ENCODE results near the gene MYO5A. TPM values are rescaled to one million over a fixed set of nuclear protein-coding genes. Genes with fewer than 3 reads are reported as not detected.

The MYO5A gene
- total RNA-seq, 1 experiment from 2014 or later: 61.1 TPM

GRCh38 chr15:52360229-52361203, 168.2 kb downstream of the MYO5A start:
- intact Hi-C loops (cut with micrococcal nuclease; ENCODE audit: unreplicated experiment) (no loop called here), in situ Hi-C loops (cut with HindIII; ENCODE audit: low pct_unique_long_range_greater_than_20kb, low sequenced_read_pairs) (no loop called here)
- Histone ChIP-seq H3K27ac (ENCODE audit: low read length) (no peak overlapping the region), H3K4me1 (ENCODE audit: control insufficient read depth, insufficient read depth, low read length) (no peaks in the 10 kb centered on the region), H3K4me3 (ENCODE audit: low read depth in 2 of 2, low read length in 2 of 2) (no peak overlapping the region), H3K27me3 (ENCODE audit: control insufficient read depth, insufficient read depth, low read length) (no peaks in the 10 kb centered on the region), H3K36me3 (ENCODE audit: control insufficient read depth, insufficient read depth, low read length) (no peaks in the 10 kb centered on the region), H3K9me3 (ENCODE audit: control insufficient read depth, insufficient read depth, low read depth, low read length) (no peaks in the 10 kb centered on the region)
- ChIA-PET CTCF (no interaction called here), POLR2A (no interaction called here)
- BruUV-seq (replicated peaks): no TSS peak
- DNase-seq (ENCODE audit: low read depth, low spot score): no peak
- TF ChIP-seq TCF7L2 (IDR thresholded peaks at IDR 0.05; ENCODE audit: low read depth, low read length): no peak
- TF ChIP-seq CTCF (IDR thresholded peaks at IDR 0.05): no peak
- no peak for TF ChIP-seq REST (IDR thresholded peaks at IDR 0.05; ENCODE audit: insufficient read depth in 1 of 2, low read depth in 2 of 2, low read length in 1 of 2)
- ATAC-seq: no peak

GRCh38 chr15:52359722-52360121, 169.0 kb downstream of the MYO5A start:
- DNase-seq (ENCODE audit: low read depth, low spot score): no peak
- ChIA-PET CTCF (no interaction called here), POLR2A (no interaction called here)
- intact Hi-C loops (cut with micrococcal nuclease; ENCODE audit: unreplicated experiment): no loop called here
- H3K36me3 ChIP-seq (ENCODE audit: control insufficient read depth, insufficient read depth, low read length): no peaks in the 10 kb centered on the region
- in situ Hi-C loops (cut with HindIII; ENCODE audit: low pct_unique_long_range_greater_than_20kb, low sequenced_read_pairs): no loop called here
- no peaks in the 10 kb centered on the region for H3K4me1 ChIP-seq (ENCODE audit: control insufficient read depth, insufficient read depth, low read length)
- no peak for ATAC-seq
- BruUV-seq (replicated peaks): no TSS peak
- no peak overlapping the region for H3K4me3 ChIP-seq (ENCODE audit: low read depth in 2 of 2, low read length in 2 of 2)
- no peak for TF ChIP-seq SIN3A (IDR thresholded peaks at IDR 0.05; ENCODE audit: borderline replicate concordance, insufficient read depth, low read depth, low read length)
- TF ChIP-seq CTCF (IDR thresholded peaks at IDR 0.05): no peak
- TF ChIP-seq POLR2AphosphoS5 (IDR thresholded peaks at IDR 0.05; ENCODE audit: low read depth, low read length): no peak
- TF ChIP-seq TCF7L2 (IDR thresholded peaks at IDR 0.05; ENCODE audit: low read depth, low read length): no peak
- TF ChIP-seq REST (IDR thresholded peaks at IDR 0.05; ENCODE audit: insufficient read depth in 1 of 2, low read depth in 2 of 2, low read length in 1 of 2): no peak
- no peak overlapping the region for H3K27ac ChIP-seq (ENCODE audit: low read length)
- H3K27me3 ChIP-seq (ENCODE audit: control insufficient read depth, insufficient read depth, low read length): no peaks in the 10 kb centered on the region
- H3K9me3 ChIP-seq (ENCODE audit: control insufficient read depth, insufficient read depth, low read depth, low read length): no peaks in the 10 kb centered on the region
